ENCODE results near the gene DPM3.
A peak's percentile ranks its signal among the peaks of the same experiment; 100 is the strongest.

The DPM3 gene

GRCh38 chr1:155131285-155131684 lies 9.0 kb downstream of the DPM3 start:
- no peak for DNase-seq (ENCODE audit: low read depth)
- H3K4me3 ChIP-seq (ENCODE audit: low read depth, low read length), result no peak overlapping the region
- TF ChIP-seq MYC (IDR thresholded peaks at IDR 0.05; ENCODE audit: low read depth, low read length), result no peak
- TF ChIP-seq MAX (IDR thresholded peaks at IDR 0.05; ENCODE audit: low read depth, low read length), result no peak
- no peak for TF ChIP-seq POLR2A (IDR thresholded peaks at IDR 0.05; ENCODE audit: extremely low read depth, insufficient read length)
- no peak for TF ChIP-seq CTCF (IDR thresholded peaks at IDR 0.05; ENCODE audit: low read depth, low read length)

- DNase-seq (ENCODE audit: low read depth), result no peak
- H3K4me3 ChIP-seq (ENCODE audit: low read depth, low read length), result no peak overlapping the region
- TF ChIP-seq POLR2A (IDR thresholded peaks at IDR 0.05; ENCODE audit: extremely low read depth, insufficient read length) (no peak), CTCF (IDR thresholded peaks at IDR 0.05; ENCODE audit: low read depth, low read length) (no peak), MYC (IDR thresholded peaks at IDR 0.05; ENCODE audit: low read depth, low read length) (no peak), MAX (IDR thresholded peaks at IDR 0.05; ENCODE audit: low read depth, low read length) (no peak)
Observed at GRCh38 chr1:155130272-155131006, 9.9 kb downstream of the DPM3 start.

GRCh38 chr1:155128755-155129473 lies 11.4 kb downstream of the DPM3 start:
- no peak overlapping the region for H3K4me3 ChIP-seq (ENCODE audit: low read depth, low read length)
- no peak for DNase-seq (ENCODE audit: low read depth)
- TF ChIP-seq MYC (IDR thresholded peaks at IDR 0.05; ENCODE audit: low read depth, low read length), result no peak
- TF ChIP-seq POLR2A (IDR thresholded peaks at IDR 0.05; ENCODE audit: extremely low read depth, insufficient read length), result no peak
- TF ChIP-seq MAX (IDR thresholded peaks at IDR 0.05; ENCODE audit: low read depth, low read length), result no peak
- TF ChIP-seq CTCF (IDR thresholded peaks at IDR 0.05; ENCODE audit: low read depth, low read length), result no peak

GRCh38 chr1:155127967-155128754 lies 12.2 kb downstream of the DPM3 start:
- peak overlapping the region; percentile 21 for H3K4me3 ChIP-seq (ENCODE audit: low read depth, low read length)
- DNase-seq (ENCODE audit: low read depth), result no peak
- TF ChIP-seq POLR2A (IDR thresholded peaks at IDR 0.05; ENCODE audit: extremely low read depth, insufficient read length) (no peak), CTCF (IDR thresholded peaks at IDR 0.05; ENCODE audit: low read depth, low read length) (no peak), MYC (IDR thresholded peaks at IDR 0.05; ENCODE audit: low read depth, low read length) (no peak), MAX (IDR thresholded peaks at IDR 0.05; ENCODE audit: low read depth, low read length) (no peak)

GRCh38 chr1:155127105-155127966 lies 13.0 kb downstream of the DPM3 start, which contains the start of gene EFNA1:
Gene EFNA1, plus strand, starts transcription at chr1:155127876. Its CDS starts 102 bp downstream, at chr1:155127978.
- peak; percentile 47 for DNase-seq (ENCODE audit: low read depth)
- no peak for TF ChIP-seq MYC (IDR thresholded peaks at IDR 0.05; ENCODE audit: low read depth, low read length)
- TF ChIP-seq CTCF (IDR thresholded peaks at IDR 0.05; ENCODE audit: low read depth, low read length), result no peak
- TF ChIP-seq MAX (IDR thresholded peaks at IDR 0.05; ENCODE audit: low read depth, low read length), result no peak
- peak within 1 kb of the TSS; percentile 38 for H3K4me3 ChIP-seq (ENCODE audit: low read depth, low read length)
